HepG2 (cell line): ENCODE data around the gene SLC16A11. TPM values are rescaled to one million over a fixed set of nuclear protein-coding genes. Genes with fewer than 3 reads are reported as not detected.

Source experiments
- ARID4A ChIP-seq: sonication (generic); formaldehyde crosslinking; IDR thresholded peaks from 2 replicates; pipeline ENCODE4 v1.5.0; 2020; ENCODE audit warnings: mild to moderate bottlenecking, missing genetic modification reagents, borderline replicate concordance
- CC2D1A ChIP-seq: sonication (generic); formaldehyde crosslinking; IDR thresholded peaks from 2 replicates; pipeline ENCODE4 v1.8.1; 2023; ENCODE audit warnings: mild to moderate bottlenecking, missing genetic modification reagents
- HHEX ChIP-seq: IDR thresholded peaks from 2 replicates; pipeline ENCODE4 v1.6.1; 2016; ENCODE audit warnings: control low read depth
- HMG20A ChIP-seq: IDR thresholded peaks from 2 replicates; pipeline ENCODE4 v1.6.1; 2016; ENCODE audit warnings: borderline replicate concordance
- KAT8 ChIP-seq: IDR thresholded peaks from 2 replicates; pipeline ENCODE4 v1.6.1; 2016; ENCODE audit warnings: missing genetic modification reagents, missing compliant biosample characterization
- KLF11 ChIP-seq: IDR thresholded peaks from 2 replicates; pipeline ENCODE4 v1.6.1; 2016; ENCODE audit warnings: missing compliant biosample characterization
- KLF15 ChIP-seq: sonication (generic); formaldehyde crosslinking; IDR thresholded peaks from 2 replicates; pipeline ENCODE4 v1.8.1; 2023; ENCODE audit warnings: borderline replicate concordance, mild to moderate bottlenecking, inconsistent platforms, missing genetic modification reagents, mixed read lengths
- MLLT10 ChIP-seq: sonication (generic); formaldehyde crosslinking; IDR thresholded peaks from 2 replicates; pipeline ENCODE4 v1.4.0; 2020; ENCODE audit warnings: missing genetic modification reagents
- PAWR ChIP-seq: sonication (generic); formaldehyde crosslinking; IDR thresholded peaks from 2 replicates; pipeline ENCODE4 v1.4.0; 2020; ENCODE audit warnings: missing genetic modification reagents, mild to moderate bottlenecking, borderline replicate concordance
- PLRG1 ChIP-seq: fragments of 450-650 bp; conservative IDR thresholded peaks from 2 replicates; pipeline ENCODE4 v1.6.1; 2016
- PRMT3 ChIP-seq: sonication (generic); formaldehyde crosslinking; IDR thresholded peaks from 2 replicates; pipeline ENCODE4 v1.8.1; 2022; ENCODE audit warnings: low read depth, mild to moderate bottlenecking, moderate library complexity, missing genetic modification reagents, borderline replicate concordance
- RERE ChIP-seq: IDR thresholded peaks from 2 replicates; pipeline ENCODE4 v1.6.1; 2016; ENCODE audit warnings: low read depth, missing genetic modification reagents, missing compliant biosample characterization
- SATB2 ChIP-seq: sonication (generic); formaldehyde crosslinking; IDR thresholded peaks from 2 replicates; pipeline ENCODE4 v1.5.0; 2020; ENCODE audit warnings: missing genetic modification reagents
- TIGD3 ChIP-seq: sonication (generic); formaldehyde crosslinking; IDR thresholded peaks from 2 replicates; pipeline ENCODE4 v1.5.1; 2020; ENCODE audit warnings: mild to moderate bottlenecking, missing genetic modification reagents, borderline replicate concordance
- ZNF124 ChIP-seq: sonication (generic); formaldehyde crosslinking; IDR thresholded peaks from 2 replicates; pipeline ENCODE4 v1.4.0; 2020; ENCODE audit warnings: missing genetic modification reagents
- ZNF251 ChIP-seq: sonication (generic); formaldehyde crosslinking; IDR thresholded peaks from 2 replicates; pipeline ENCODE4 v1.9.0; 2021; ENCODE audit warnings: mild to moderate bottlenecking, missing genetic modification reagents
- ZNF296 ChIP-seq: sonication (generic); formaldehyde crosslinking; conservative IDR thresholded peaks from 2 replicates; pipeline ENCODE4 v1.5.0; 2020; ENCODE audit warnings: mild to moderate bottlenecking, missing genetic modification reagents
- ZNF496 ChIP-seq: sonication (generic); formaldehyde crosslinking; IDR thresholded peaks from 2 replicates; pipeline ENCODE4 v1.8.1; 2023; ENCODE audit warnings: mild to moderate bottlenecking, moderate library complexity, missing genetic modification reagents; ENCODE audit not compliant: insufficient replicate concordance
- ZNF761 ChIP-seq: sonication (generic); formaldehyde crosslinking; conservative IDR thresholded peaks from 2 replicates; pipeline ENCODE4 v1.4.0; 2020; ENCODE audit warnings: mild to moderate bottlenecking, missing genetic modification reagents
- polyA plus RNA-seq, 8 experiments: library from polyadenylated mRNA; depleted of rRNA in 3 of 8; stranded (reverse) in 7 of 8; unstranded in 1 of 8; fragments of >200 nt; fragmentation: Illumina TruSeq in 4 of 8; extraction: Trizol in 4 of 8; gene quantifications; 2 replicates each; pipeline versions ENCODE4 v1.2.1 to v1.2.3, GENCODE V29; 2011 to 2016; ENCODE audit warnings: low read depth in 4 of 8, missing spikeins in 1 of 8, mixed read lengths in 1 of 8; ENCODE audit not compliant: insufficient read depth in 1 of 8
- total RNA-seq, 5 experiments: library from RNA; depleted of rRNA; stranded (reverse); fragments of >200 nt; fragmentation: Illumina TruSeq; extraction: Trizol; gene quantifications; 2 replicates each; pipeline ENCODE4 v1.2.3, GENCODE V29; 2016; ENCODE audit warnings: low read depth in 1 of 5

Gene SLC16A11
- total and polyA plus RNA-seq, 2 of the 13 experiments (the other 11 are each of a cell fraction or from before 2014, with no cell fraction given) = not detected

- TF ChIP-seq TIGD3 (CRISPR knock-in tag) (no peak), ZNF251 (no peak), ZNF761 (CRISPR knock-in tag) (no peak; the same call in 1 of the 2 replicates), ZNF496 (no peak), PRMT3 (CRISPR knock-in tag) (no peak; the same call in 1 of the 2 replicates), SATB2 (CRISPR knock-in tag) (no peak), PLRG1 (no peak), HHEX (CRISPR knock-in tag) (no peak), ZNF296 (CRISPR knock-in tag) (no peak), ZNF124 (CRISPR knock-in tag) (no peak), ARID4A (CRISPR knock-in tag) (peak; percentile 83; the same call in 1 of the 2 replicates), RERE (peak; percentile 33; the same call in 1 of the 2 replicates), PAWR (CRISPR knock-in tag) (no peak), CC2D1A (no peak), KLF11 (CRISPR knock-in tag) (no peak), HMG20A (CRISPR knock-in tag) (no peak), MLLT10 (no peak), KLF15 (CRISPR knock-in tag) (no peak), KAT8 (peak; percentile 91)
Measured at GRCh38 chr17:7014261-7014994, 29.5 kb downstream of the SLC16A11 start (continued).
